ENCODE measurements around the gene ARHGAP18. TPM values are rescaled to one million over a fixed set of nuclear protein-coding genes. Genes with fewer than 3 reads are reported as not detected.
A peak's percentile ranks its signal among the peaks of the same experiment; 100 is the strongest.

The ARHGAP18 gene
- total RNA-seq, 1 donor from 2014 or later: 57.9 TPM

- H3K9me3 ChIP-seq: no peaks in the 10 kb centered on the region
- peaks cover 7% of the 10 kb centered on the region for H3K4me1 ChIP-seq
- no peak overlapping the region for H3K4me3 ChIP-seq
- DNase-seq (no peak), ATAC-seq (no peak)
- intact Hi-C loops (cut with DNase I): loop anchor here (5.0 kb wide), 1 partner anchor 135 kb away; no protein-coding TSS in a partner anchor
- no peak overlapping the region for H3K27ac ChIP-seq
- H3K27me3 ChIP-seq (ENCODE audit: low read depth): no peaks in the 10 kb centered on the region
- no peak for TF ChIP-seq CTCF (IDR thresholded peaks at IDR 0.05)
- no peaks in the 10 kb centered on the region for H3K36me3 ChIP-seq
These were observed 22.6 kb upstream of the ARHGAP18 start for GRCh38 chr6:129732542-129732941.

- intact Hi-C loops (cut with DNase I): loop anchor here (5.0 kb wide), 1 partner anchor 135 kb away; no protein-coding TSS in a partner anchor
- H3K27me3 ChIP-seq (ENCODE audit: low read depth): no peaks in the 10 kb centered on the region
- no peak overlapping the region for H3K27ac ChIP-seq
- H3K4me1 ChIP-seq: peaks cover 7% of the 10 kb centered on the region
- no peaks in the 10 kb centered on the region for H3K9me3 ChIP-seq
- H3K4me3 ChIP-seq: no peak overlapping the region
- no peaks in the 10 kb centered on the region for H3K36me3 ChIP-seq
- no peak for TF ChIP-seq CTCF (IDR thresholded peaks at IDR 0.05)
- ATAC-seq (no peak), DNase-seq (no peak)
These were observed 22.1 kb upstream of the ARHGAP18 start for GRCh38 chr6:129732034-129732433.

- Histone ChIP-seq H3K27ac (no peak overlapping the region), H3K4me3 (no peak overlapping the region), H3K27me3 (ENCODE audit: low read depth) (no peaks in the 10 kb centered on the region), H3K9me3 (no peaks in the 10 kb centered on the region), H3K4me1 (peaks cover 7% of the 10 kb centered on the region), H3K36me3 (no peaks in the 10 kb centered on the region)
- intact Hi-C loops (cut with DNase I): loop anchor here (5.0 kb wide), 1 partner anchor 134 kb away; no protein-coding TSS in a partner anchor
- no peak for DNase-seq
- no peak for ATAC-seq
- TF ChIP-seq CTCF (IDR thresholded peaks at IDR 0.05): no peak
These were observed 21.5 kb upstream of the ARHGAP18 start for GRCh38 chr6:129731428-129731827.

GRCh38 chr6:129730477-129731165 lies 20.6 kb upstream of the ARHGAP18 start:
- peak in 1 of 2 donors; percentile 84 for ATAC-seq
- no peaks in the 10 kb centered on the region for H3K36me3 ChIP-seq
- no peaks in the 10 kb centered on the region for H3K27me3 ChIP-seq (ENCODE audit: low read depth)
- TF ChIP-seq CTCF (IDR thresholded peaks at IDR 0.05): peak; percentile 67
- H3K9me3 ChIP-seq: no peaks in the 10 kb centered on the region
- DNase-seq: no peak
- intact Hi-C loops (cut with DNase I): loop anchor here (5.0 kb wide), 1 partner anchor 133 kb away; no protein-coding TSS in a partner anchor
- H3K4me3 ChIP-seq: no peak overlapping the region
- peaks cover 7% of the 10 kb centered on the region for H3K4me1 ChIP-seq
- no peak overlapping the region for H3K27ac ChIP-seq

- H3K9me3 ChIP-seq: no peaks in the 10 kb centered on the region
- no peaks in the 10 kb centered on the region for H3K36me3 ChIP-seq
- no peak for DNase-seq
- H3K27me3 ChIP-seq (ENCODE audit: low read depth): no peaks in the 10 kb centered on the region
- H3K27ac ChIP-seq: no peak overlapping the region
- TF ChIP-seq CTCF (IDR thresholded peaks at IDR 0.05): no peak
- intact Hi-C loops (cut with DNase I): no loop called here
- ATAC-seq: no peak
- peaks cover 7% of the 10 kb centered on the region for H3K4me1 ChIP-seq
- H3K4me3 ChIP-seq: no peak overlapping the region
These were observed 16.7 kb upstream of the ARHGAP18 start for GRCh38 chr6:129726650-129727049.
